DOHH2 (cell line): Measurements from ENCODE around the gene ESRRG.

Source experiments
- CTCF ChIP-seq: fragments of 200-600 bp; sonication (generic); IDR thresholded peaks from one replicate; pipeline ENCODE4 v1.5.1; 2014; ENCODE audit warnings: antibody characterized with exemption, mild to moderate bottlenecking, low read depth, low read length; ENCODE audit not compliant: poor library complexity, severe bottlenecking
- EZH2phosphoT487 ChIP-seq: fragments of 200-600 bp; sonication (generic); IDR thresholded peaks from 2 replicates; pipeline ENCODE4 v1.6.1; 2017; ENCODE audit warnings: borderline replicate concordance, mild to moderate bottlenecking, antibody characterized with exemption, low read length, moderate library complexity, mixed read lengths

GRCh38 chr1:216721062-216721461, 2.2 kb downstream of the ESRRG start:
- TF ChIP-seq CTCF (no peak), EZH2phosphoT487 (no peak)
